Measurements from ENCODE around the gene AK4. TPM values are rescaled to one million over a fixed set of nuclear protein-coding genes. Genes with fewer than 3 reads are reported as not detected.

AK4 gene
- total RNA-seq, 1 donor from 2014 or later: 36.6 TPM

DNA sequence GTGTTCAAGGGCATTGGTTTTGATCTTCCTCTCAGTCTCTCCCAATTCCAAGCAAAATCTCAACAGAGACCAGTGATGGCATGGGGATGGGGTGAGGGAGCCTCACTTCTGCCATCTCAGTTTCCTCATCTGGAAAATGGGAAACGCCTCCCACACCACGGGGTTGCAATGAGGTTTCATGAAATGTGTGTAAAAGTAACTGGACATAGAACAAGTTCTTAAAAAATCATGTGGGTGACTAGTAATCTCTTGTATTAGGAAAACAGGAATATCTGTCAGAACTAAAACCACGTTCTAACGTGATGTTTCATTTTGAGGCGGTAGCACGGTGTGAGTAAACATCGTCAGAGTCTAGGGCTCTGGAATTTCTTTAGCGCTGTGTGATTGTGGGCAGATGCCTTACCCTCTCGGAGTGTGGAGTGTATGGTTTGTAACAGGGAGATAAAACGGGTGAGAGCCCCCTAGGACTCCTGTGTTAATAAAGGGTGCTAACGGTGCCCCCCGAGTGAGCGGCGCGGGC, 105.9 kb downstream of the AK4 start:
- TF ChIP-seq, protein P1, sequence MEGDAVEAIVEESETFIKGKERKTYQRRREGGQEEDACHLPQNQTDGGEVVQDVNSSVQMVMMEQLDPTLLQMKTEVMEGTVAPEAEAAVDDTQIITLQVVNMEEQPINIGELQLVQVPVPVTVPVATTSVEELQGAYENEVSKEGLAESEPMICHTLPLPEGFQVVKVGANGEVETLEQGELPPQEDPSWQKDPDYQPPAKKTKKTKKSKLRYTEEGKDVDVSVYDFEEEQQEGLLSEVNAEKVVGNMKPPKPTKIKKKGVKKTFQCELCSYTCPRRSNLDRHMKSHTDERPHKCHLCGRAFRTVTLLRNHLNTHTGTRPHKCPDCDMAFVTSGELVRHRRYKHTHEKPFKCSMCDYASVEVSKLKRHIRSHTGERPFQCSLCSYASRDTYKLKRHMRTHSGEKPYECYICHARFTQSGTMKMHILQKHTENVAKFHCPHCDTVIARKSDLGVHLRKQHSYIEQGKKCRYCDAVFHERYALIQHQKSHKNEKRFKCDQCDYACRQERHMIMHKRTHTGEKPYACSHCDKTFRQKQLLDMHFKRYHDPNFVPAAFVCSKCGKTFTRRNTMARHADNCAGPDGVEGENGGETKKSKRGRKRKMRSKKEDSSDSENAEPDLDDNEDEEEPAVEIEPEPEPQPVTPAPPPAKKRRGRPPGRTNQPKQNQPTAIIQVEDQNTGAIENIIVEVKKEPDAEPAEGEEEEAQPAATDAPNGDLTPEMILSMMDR (conservative IDR thresholded peaks at IDR 0.05; ENCODE audit: low read depth, low read length): no peak
- DNase-seq (ENCODE audit: low read depth): no peak
- peak overlapping the region; percentile 79 for H3K4me3 ChIP-seq (ENCODE audit: low read depth, low read length)

DNA sequence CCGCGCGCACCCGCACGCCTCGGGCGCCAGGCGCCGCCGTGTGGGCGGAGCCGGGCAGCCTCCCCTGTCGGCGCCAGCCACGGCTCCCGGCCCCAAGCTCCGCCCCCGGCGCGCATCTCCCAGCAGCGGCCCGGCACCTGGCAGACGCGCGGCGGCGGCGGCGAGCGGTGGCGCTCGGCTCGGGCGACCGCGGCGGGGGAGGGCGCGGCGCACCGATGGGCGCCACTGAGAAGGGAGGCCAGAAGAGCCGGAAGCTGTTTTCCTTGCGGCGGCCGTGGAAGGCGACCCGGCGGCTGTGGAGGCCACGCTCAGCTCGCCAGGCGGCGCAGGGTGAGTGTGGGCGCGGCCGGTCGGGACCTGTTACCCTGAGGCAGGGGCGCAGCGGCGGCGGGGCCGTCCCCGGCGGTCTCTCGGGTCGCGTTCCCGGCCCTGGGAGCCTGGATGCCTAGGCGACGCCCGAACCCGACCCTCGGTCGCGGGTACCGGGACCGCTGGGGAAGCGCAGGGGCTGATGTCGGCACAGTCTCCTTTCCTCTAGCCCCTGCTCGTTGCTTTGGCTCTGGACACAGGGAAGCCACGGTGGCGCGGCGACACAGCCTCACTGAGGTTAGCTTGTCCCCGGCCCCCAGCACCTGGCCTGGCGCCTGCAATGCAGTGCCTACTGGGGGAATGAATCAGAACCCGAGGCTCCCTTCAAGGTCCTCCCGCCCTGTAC, 106.5 kb downstream of the AK4 start:
- no peak for DNase-seq (ENCODE audit: low read depth)
- TF ChIP-seq, protein P1 (conservative IDR thresholded peaks at IDR 0.05; ENCODE audit: low read depth, low read length): no peak
- H3K4me3 ChIP-seq (ENCODE audit: low read depth, low read length): peak overlapping the region; percentile 79

DNA sequence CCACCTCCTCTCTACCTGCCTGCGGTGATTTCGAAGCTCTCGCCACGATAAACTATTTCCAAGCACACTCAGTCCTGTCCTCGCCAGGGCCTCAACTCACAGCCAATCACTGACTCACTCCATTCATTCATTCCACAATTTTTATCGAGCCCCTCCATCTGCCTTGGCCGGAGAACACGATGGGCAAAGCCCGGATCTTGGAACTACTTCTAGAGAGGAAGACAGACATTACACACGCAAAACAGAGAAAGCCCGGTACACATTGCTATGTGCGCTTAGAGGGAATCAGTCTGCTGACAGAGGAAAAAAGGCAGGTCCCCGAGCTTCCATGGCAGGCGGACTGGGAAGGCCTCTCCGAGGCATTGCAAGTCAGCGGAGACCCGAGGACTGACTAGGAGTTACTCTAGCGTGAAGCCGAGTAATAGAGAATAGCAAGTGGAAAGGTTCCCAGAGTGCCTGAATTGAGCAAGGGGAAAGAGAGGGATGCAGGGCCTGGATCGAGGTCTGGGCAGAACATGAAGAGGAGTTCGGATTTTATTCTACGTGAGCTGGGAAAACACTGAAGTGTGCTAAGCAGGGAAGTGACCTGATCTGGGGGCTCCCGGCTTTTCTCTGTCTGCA, 107.1 kb downstream of the AK4 start:
- no peak for DNase-seq (ENCODE audit: low read depth)
- H3K4me3 ChIP-seq (ENCODE audit: low read depth, low read length): peak overlapping the region; percentile 79
- TF ChIP-seq, protein P1 (conservative IDR thresholded peaks at IDR 0.05; ENCODE audit: low read depth, low read length): no peak

DNA sequence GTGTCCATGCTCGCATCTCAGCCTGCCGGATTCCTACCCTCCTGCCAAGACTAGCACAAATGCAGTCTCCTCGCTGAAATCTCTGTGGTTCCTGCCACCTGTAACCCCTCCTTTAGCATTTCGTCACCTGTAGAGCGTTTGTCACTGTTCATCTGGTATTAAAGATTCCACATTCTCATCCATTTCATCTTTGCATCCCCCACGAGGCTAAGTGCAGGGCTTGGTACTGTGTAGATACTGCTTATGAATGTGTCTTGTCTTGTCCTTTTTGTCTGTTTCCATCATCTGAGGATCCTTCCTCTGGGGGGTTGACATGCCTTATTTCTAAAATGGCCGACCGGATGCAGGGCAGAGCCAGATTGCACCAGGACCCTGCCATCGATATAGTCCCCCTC, 107.7 kb downstream of the AK4 start:
- peak overlapping the region; percentile 79 for H3K4me3 ChIP-seq (ENCODE audit: low read depth, low read length)
- TF ChIP-seq, protein P1 (conservative IDR thresholded peaks at IDR 0.05; ENCODE audit: low read depth, low read length): no peak
- DNase-seq (ENCODE audit: low read depth): no peak

DNA sequence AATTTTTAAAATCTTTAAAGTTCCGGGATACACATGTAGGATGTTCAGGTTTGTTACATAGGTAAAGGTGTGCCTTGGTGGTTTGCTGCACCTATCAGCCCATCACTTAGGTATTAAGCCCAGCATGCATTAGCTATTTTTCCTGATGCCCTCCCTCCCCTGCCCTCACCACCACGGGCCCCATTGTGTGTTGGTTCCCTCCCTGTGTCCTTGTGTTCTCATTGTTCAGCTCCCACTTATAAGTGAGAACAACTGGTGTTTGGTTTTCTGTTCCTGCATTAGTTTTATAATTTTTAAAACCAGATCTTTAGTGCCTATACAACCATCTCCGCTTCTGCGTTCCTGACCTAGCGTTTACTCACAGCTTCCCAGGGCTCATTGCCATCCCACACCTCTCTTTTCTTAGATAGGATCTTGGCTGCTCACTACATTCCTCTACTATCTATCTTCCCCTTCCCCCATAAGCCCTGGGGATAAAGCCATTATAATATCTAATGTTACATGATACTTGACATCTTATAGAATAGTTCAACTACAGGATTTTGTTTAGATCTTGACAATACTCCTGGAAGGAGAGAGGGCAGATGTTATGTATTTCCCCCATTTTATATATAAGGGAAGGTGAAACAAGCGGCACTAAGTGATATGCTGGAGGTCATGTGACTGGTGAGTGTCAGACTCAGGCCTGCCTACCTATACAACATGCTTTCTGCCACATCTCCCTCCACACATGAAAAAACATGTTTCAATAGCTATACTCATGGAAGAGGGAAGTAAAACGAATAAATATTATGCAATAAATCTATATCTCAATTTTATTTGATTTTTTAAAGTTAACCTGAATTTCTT, 109.1 kb downstream of the AK4 start:
- DNase-seq (ENCODE audit: low read depth): no peak
- TF ChIP-seq, protein P1 (conservative IDR thresholded peaks at IDR 0.05; ENCODE audit: low read depth, low read length): no peak
- H3K4me3 ChIP-seq (ENCODE audit: low read depth, low read length): no peak overlapping the region

DNA sequence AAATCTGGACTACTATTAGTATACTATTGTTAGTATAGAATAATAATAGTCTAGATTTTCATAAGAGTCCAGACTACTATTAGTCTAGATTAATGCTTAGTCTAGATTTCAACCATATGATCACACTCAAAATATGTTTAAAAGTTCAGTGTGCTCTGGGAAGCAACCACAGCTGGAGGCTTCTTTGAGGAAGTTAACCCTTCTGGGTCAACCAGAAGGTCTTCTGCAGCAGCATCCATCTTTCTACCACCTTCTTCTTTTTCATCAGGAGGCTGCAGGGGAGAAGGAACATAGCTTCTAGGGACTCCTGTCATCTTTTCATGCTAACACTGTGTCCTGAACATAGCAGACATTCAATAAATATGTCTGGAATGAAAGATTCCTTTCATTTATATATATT, 110.1 kb downstream of the AK4 start:
- H3K4me3 ChIP-seq (ENCODE audit: low read depth, low read length): no peak overlapping the region
- DNase-seq (ENCODE audit: low read depth): no peak
- TF ChIP-seq, protein P1 (conservative IDR thresholded peaks at IDR 0.05; ENCODE audit: low read depth, low read length): no peak
